ENCODE data around the gene EIF4E3. TPM values are rescaled to one million over a fixed set of nuclear protein-coding genes. Genes with fewer than 3 reads are reported as not detected.

Gene EIF4E3
- total and polyA plus RNA-seq, 2 of the 13 experiments (the other 11 are each of a cell fraction or from before 2014, with no cell fraction given), result 0.07 to 0.15 TPM

DNA sequence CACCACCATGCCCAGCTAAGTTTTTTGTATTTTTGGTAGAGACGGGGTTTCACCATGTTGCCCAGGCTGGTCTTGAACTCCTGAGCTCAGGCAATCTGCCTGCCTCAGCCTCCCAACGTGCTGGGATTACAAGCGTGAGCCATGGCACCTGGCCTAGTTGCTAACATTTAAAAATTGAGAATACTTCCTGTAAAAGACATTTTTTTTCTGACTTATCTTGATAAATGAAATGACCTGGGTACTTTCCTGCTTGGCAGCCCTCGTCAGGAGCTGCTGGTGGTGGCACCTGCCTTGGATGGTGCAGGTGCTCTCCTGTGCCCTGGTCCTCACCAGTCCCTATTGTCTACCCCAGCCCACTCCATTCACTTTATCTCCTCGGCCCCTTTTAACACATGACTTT lies 74.8 kb downstream of the EIF4E3 start:
- no peak for DNase-seq (ENCODE audit: low spot score)
- in situ Hi-C loops (cut with HindIII; ENCODE audit: extremely low pct_ligation_motif_present, low pct_unique_long_range_greater_than_20kb), result loop anchor here (5.0 to 10.0 kb wide), 2 partner anchors 1098 to 1586 kb away; no protein-coding TSS in a partner anchor
- no peak overlapping the region for H3K4me3 ChIP-seq (replicated peaks in 1 of 3; ENCODE audit: insufficient read depth in 1 of 3, low read depth in 2 of 3, low read length in 3 of 3)
- H3K9me3 ChIP-seq (ENCODE audit: low read length), result no peaks in the 10 kb centered on the region
- POLR2A ChIA-PET, result no interaction called here
- H3K9ac ChIP-seq (ENCODE audit: insufficient read depth, low read depth, low read length), result no peak overlapping the region
- CTCF ChIA-PET (ENCODE audit: low intra/inter-chr PET ratio, low total read pairs), result no interaction called here
- H3K27ac ChIP-seq (ENCODE audit: extremely low read length, insufficient read depth, low read length), result no peak overlapping the region
- no peak overlapping the region for H3K4me2 ChIP-seq (ENCODE audit: low read depth, low read length)
- no peak overlapping the region for H2AFZ ChIP-seq (ENCODE audit: low read length)
- TF ChIP-seq ZBTB3 (CRISPR knock-in tag; IDR thresholded peaks at IDR 0.05; ENCODE audit: borderline replicate concordance, low read depth), result no peak
- no peak for TF ChIP-seq IRX3 (CRISPR knock-in tag; IDR thresholded peaks at IDR 0.05; ENCODE audit: borderline replicate concordance, low read depth)
- no peak for TF ChIP-seq RBAK (CRISPR knock-in tag; IDR thresholded peaks at IDR 0.05)
- TF ChIP-seq WIZ (CRISPR knock-in tag; IDR thresholded peaks at IDR 0.05), result no peak
- no peak for TF ChIP-seq ZNF432 (CRISPR knock-in tag; IDR thresholded peaks at IDR 0.05; ENCODE audit: borderline replicate concordance)
- no peak for TF ChIP-seq ZKSCAN8 (CRISPR knock-in tag; IDR thresholded peaks at IDR 0.05; ENCODE audit: borderline replicate concordance)
- TF ChIP-seq FOSL1 (CRISPR knock-in tag; IDR thresholded peaks at IDR 0.05; ENCODE audit: borderline replicate concordance), result no peak
- TF ChIP-seq, protein P1, sequence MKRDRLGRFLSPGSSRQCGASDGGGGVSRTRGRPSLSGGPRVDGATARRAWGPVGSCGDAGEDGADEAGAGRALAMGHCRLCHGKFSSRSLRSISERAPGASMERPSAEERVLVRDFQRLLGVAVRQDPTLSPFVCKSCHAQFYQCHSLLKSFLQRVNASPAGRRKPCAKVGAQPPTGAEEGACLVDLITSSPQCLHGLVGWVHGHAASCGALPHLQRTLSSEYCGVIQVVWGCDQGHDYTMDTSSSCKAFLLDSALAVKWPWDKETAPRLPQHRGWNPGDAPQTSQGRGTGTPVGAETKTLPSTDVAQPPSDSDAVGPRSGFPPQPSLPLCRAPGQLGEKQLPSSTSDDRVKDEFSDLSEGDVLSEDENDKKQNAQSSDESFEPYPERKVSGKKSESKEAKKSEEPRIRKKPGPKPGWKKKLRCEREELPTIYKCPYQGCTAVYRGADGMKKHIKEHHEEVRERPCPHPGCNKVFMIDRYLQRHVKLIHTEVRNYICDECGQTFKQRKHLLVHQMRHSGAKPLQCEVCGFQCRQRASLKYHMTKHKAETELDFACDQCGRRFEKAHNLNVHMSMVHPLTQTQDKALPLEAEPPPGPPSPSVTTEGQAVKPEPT (CRISPR knock-in tag; IDR thresholded peaks at IDR 0.05; ENCODE audit: low read depth), result no peak
- TF ChIP-seq, protein P2, sequence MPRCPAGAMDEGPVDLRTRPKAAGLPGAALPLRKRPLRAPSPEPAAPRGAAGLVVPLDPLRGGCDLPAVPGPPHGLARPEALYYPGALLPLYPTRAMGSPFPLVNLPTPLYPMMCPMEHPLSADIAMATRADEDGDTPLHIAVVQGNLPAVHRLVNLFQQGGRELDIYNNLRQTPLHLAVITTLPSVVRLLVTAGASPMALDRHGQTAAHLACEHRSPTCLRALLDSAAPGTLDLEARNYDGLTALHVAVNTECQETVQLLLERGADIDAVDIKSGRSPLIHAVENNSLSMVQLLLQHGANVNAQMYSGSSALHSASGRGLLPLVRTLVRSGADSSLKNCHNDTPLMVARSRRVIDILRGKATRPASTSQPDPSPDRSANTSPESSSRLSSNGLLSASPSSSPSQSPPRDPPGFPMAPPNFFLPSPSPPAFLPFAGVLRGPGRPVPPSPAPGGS (CRISPR knock-in tag; IDR thresholded peaks at IDR 0.05), result no peak
- TF ChIP-seq ZNF619 (CRISPR knock-in tag; IDR thresholded peaks at IDR 0.05), result no peak
- no peaks in the 10 kb centered on the region for H3K36me3 ChIP-seq (replicated peaks in 1 of 2; ENCODE audit: control insufficient read depth in 1 of 2, insufficient read depth in 2 of 2, low read length in 2 of 2)
- 0 out of 2 replicates have a peak, but pooled peaks cover 18% of the 10 kb centered on the region for H3K4me1 ChIP-seq (ENCODE audit: insufficient read depth, low read length)
- BruUV-seq (replicated peaks), result no TSS peak
- no peak for FAIRE-seq
- WGBS (ENCODE audit: low lambda C conversion rate), result 48% methylated on average over 5 of the region's 5 CpGs
- H3K79me2 ChIP-seq (ENCODE audit: insufficient read depth, low read length), result no peaks in the 10 kb centered on the region
- H3K27me3 ChIP-seq (ENCODE audit: control insufficient read depth in 1 of 2, insufficient read depth in 2 of 2, low read length in 2 of 2), result peaks cover 0 to 9% of the 10 kb centered on the region in 2 experiments; a peak in 4 of 5 replicates
- intact Hi-C loops (cut with micrococcal nuclease; ENCODE audit: unreplicated experiment), result loop anchor here (5.0 kb wide), 2 partner anchors 643 to 933 kb away; no protein-coding TSS in a partner anchor
- ATAC-seq, result no peak
- no peaks in the 10 kb centered on the region for H4K20me1 ChIP-seq (ENCODE audit: insufficient read depth, low read length)

Data from HepG2 (cell line).